Kidney glomerular epithelial cell (primary cell): ENCODE measurements around the gene FAM227B.
"Not testable (repeated sequence)": the region's sequence is repeated elsewhere in the genome, so short reads cannot be mapped to it uniquely, and the experiment has no call there.

Experiments used
- DNase-seq: peaks from one replicate; lab custom pipeline; 2025; lab: John Stamatoyannopoulos, UW

Gene FAM227B

DNA sequence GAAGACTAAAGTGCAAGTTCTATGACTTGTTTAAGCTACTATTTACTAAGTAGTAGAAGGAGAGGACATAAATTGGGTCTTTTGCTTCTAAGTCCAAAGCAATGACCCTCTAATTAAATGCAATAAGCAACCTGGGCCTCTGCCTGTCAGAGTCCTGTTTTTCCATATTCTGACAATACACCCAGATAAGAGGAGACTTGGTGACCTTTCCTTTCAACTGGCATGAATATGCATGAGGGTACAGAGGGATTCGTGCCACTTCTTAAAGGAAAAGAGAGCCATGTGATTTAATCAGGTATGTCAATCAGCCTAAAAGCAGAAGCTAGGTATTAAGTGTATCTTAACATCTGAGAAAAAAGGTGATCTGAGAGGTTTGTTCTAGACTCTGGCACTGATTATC lies 248.3 kb downstream of the FAM227B start:
- no peak for DNase-seq

DNA sequence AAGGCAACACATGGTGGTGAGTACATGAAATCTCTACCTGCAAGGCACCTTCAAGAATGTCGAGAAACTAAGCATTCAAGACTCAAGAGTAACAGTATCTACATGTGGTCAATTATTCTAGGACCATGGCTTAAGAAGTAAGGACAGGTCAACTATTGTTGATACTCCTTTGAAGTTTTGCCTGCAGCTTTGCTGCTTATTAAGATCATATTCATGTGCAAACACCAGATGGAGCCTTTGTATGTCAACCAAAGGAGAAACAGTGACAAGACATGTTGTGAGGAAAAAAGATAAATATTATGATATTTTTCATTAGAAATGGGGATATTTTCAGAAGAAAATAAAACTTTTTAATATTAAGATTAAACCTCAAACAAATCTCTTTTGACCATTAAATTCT lies 249.8 kb downstream of the FAM227B start:
- no peak for DNase-seq

DNA sequence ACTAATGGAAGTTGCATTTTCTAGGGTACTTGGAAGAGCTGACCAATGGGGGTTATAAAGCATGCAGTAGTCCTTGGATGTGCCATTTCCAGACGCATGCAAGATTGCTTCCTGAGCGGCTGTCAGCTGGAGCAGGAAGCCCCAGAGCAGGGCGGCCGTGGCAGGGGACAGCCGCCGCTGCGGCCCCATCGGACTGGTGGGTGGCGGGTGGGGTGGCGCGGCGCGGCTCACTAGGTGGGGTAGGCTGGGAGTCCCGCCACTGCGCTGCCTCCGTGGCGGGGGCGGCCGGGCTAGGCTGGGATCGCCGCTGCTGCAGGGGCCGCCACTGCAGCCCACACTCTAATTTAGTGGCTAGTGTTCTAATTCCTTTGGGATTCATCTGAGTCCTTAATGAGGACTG lies 254.1 kb downstream of the FAM227B start:
- DNase-seq: no peak

DNA sequence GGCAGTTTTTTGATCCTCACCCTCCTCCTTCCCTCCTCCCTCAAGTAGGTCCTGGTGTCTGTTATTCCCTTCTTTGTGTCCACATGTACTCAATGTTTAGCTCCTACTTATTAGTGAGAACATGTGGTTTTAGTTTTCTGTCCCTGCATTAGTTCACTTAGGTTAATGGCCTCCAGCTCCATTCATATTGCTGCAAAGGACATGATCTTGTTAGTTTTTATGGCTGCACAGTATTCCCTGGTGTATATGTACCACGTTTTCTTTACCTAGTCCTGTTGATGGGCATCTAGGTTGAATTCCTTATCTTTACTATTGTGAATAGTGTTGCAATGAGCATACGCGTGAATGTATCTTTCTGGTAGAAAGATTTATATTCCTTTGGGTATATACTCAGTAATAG lies 259.2 kb downstream of the FAM227B start:
- DNase-seq: no peak

DNA sequence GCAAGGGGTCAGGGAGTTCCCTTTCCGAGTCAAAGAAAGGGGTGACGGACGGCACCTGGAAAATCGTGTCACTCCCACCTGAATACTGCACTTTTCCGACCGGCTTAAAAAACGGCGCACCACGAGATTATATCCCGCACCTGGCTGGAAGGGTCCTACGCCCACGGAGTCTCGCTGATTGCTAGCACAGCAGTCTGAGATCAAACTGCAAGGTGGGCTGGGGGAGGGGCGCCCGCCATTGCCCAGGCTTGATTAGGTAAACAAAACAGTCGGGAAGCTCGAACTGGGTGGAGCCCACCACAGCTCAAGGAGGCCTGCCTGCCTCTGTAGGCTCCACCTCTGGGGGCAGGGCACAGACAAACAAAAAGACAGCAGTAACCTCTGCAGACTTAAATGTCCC lies 266.2 kb downstream of the FAM227B start:
- not testable (repeated sequence) for DNase-seq

DNA sequence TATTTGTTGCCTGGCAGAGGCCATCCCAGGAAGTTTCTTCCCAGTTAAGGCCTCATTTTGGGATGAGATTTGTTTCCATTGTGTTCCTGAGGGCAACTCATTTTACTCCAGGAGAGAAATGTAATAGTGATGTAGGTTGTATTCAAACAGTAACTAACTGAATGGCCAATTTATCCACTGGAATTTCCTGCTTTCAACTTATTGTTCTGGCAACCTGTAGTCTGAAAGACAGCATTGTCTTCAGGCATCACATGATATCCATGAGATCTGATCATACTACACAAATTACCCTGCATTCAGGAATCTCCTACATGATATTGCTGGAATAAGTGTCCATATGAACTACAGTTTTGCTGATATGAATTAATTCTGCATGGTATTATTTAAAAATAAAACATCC lies 277.1 kb downstream of the FAM227B start:
- DNase-seq: no peak

DNA sequence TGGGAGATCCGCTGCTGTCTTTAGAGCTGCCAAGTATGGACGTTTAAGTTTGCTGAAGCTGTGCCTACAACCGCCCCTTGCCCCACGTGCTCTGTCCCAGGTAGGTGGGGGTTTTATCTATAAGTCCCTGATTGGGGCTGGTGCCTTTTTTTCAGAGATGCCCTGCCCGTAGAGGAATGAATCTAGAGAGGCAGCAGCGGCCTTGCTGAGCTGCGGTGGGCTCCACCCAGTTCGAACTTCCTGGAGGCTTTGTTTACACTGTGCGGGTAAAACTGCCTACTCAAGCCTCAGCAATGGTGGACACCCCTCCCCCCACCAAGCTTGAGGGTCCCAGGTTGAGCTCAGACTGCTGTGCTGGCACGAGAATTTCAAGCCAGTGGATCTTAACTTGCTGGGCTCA lies 281.0 kb downstream of the FAM227B start:
- DNase-seq: no peak

DNA sequence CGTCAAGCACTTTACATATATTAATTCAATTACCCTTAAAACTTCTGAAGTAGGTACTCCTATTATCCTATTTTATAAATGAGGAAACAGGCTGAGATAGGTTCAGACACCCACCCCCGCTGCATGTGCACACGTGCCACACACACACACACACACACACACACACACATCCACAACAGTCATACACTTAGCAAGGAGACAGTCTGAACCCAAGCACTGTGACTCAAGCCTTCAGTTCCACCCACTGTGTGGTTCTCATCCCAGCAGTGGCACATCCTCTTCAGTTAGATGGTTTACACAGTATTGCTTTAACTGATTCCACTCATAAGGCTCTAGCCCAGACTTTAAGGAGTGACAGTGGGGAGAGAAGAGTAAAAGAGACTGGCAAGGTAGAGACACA lies 288.7 kb downstream of the FAM227B start:
- DNase-seq: no peak

DNA sequence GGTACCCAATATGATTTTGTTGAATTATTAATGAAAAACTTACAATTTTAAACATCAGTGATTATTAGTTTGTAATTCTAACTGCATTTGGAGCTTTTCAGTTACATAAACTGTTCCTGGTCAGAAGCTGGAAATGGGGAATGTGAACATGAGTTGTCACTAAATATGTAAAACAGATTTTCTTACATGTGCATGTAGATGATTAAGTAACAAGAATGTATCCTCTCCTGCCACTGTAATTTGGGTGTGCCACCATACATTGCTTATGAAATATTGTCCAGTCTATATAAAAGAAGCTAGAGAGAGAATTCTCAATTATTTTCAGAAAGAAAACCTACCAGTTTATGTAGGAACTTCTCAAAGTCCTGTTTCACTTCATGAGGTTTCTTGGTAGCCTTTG lies 289.2 kb downstream of the FAM227B start:
- DNase-seq: no peak

DNA sequence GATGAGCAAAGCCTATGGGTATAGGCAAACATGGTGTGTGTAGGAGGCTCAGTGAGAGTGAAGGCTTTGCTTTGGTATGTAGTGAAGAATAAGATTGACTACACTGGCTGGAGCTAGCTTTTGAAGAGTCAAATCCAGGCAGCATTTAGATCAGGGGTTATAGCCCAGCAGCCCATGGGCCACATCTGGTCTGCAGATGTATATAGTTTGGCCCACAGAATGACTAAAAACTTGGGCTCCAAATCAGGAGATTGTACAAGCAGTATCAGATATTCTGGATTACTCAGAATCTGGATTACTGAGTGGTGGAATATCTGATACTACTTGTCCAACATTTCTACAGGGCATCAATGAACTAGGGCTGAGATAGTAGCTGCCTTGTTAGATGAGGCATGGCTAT lies 290.5 kb downstream of the FAM227B start:
- DNase-seq: no peak

DNA sequence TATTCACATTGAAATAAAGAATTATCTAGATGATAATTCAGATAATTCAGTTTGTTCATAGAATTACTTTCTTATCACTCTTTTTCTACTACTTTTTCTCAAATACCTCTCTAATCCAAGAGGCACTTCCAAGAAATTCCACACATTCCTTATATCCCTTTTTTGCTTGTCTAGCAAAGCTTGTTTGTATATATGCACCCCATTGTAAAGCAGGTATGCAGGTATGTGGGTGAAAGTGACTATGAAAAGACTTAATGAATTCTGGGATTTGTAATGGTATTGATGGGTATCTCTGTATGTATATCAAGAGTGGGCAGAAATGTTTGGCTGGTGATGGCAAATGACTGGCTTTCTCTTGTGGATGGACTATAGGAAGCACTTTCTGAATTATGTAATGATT lies 291.7 kb downstream of the FAM227B start:
- no peak for DNase-seq

DNA sequence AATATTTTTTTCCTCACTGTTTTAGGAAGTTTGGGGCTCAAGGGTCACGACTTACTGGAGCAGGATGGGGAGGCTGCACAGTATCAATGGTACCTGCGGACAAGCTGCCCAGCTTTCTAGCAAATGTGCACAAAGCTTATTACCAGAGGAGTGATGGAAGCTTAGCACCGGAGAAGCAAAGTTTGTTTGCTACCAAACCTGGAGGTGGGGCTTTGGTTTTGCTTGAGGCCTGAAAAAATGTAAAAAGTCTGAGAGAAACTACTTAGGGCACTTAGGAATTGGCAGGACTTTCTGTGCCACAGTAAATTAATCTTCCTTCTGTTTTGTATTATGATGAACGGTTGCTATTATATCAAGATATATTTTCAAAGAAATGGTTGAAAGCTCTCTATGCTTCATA lies 292.7 kb downstream of the FAM227B start:
- no peak for DNase-seq

DNA sequence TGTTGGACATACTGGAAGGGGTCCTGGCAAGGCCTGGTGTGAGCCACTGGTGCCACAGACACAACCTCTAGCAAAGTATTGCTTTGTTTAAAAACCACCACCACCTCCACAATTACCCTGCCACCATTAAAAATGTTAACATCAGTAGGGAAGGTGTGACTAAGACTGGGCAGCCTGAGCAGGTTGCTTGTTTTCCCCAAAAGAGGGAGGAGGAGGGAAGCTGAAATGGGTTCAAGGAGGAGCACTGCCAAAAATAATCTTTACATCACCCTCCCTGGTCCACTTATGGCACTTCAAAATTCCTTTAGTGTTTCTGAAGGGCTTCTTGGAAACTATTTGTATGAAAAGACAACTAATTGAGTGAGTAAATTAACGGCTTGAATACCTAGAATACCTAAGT lies 297.4 kb downstream of the FAM227B start:
- DNase-seq: no peak

DNA sequence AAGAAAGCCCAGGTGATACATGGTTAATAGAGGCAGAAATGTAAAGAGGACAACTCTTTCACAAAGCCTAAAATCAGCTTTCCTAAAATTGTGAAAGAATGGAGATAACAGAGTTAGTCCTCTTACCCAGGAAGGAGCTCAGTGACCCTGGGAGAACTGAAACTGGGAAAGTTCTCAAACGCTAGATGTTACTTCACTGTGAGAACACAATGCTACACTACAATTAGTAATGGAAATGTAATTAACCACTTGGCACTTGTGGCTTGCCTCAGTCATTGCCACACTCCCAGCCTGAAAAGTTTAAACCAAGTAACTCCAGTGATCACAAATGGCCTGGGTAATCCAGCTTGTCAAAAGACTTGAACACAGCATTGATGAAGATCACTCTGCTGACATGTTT lies 300.3 kb downstream of the FAM227B start:
- no peak for DNase-seq

DNA sequence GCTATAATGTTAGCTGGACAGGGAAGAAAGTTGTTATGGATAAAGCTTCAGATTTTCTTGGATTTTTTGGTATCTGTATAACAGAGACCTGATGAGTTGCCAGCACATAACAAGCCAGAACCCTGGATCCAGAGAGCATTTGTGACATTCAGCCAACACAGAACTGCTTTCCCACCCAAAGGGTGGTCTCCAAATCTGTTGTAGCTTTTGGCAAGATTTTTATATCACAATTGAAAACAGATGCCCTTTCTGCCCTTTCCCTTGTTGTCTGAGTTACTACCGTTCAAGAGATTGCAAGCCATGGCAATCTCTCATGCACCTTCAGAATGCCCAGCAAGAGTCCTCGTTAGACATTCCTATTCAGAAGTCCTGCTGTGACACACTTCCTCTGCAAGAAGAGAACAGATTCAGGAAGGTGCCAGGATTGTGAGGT lies 305.2 kb downstream of the FAM227B start:
- DNase-seq: no peak

DNA sequence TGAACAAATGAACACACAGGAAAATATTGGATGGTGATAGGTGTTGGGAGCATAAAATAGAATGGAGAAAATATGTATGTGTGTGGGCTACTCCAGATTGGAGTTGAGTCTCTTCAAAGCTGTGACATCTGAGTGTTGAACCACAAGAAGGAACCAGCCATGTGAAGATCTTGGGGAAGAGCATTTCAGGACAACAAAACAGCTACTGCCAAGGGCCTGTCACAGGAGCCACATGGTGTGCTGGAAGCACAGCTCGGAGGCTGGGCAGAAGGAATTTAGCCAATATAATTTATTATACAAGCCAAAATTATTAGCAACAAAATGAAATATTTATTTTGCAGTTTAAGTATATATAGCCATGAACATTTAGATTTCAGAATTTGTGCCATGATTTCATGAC lies 305.9 kb downstream of the FAM227B start:
- DNase-seq: no peak

DNA sequence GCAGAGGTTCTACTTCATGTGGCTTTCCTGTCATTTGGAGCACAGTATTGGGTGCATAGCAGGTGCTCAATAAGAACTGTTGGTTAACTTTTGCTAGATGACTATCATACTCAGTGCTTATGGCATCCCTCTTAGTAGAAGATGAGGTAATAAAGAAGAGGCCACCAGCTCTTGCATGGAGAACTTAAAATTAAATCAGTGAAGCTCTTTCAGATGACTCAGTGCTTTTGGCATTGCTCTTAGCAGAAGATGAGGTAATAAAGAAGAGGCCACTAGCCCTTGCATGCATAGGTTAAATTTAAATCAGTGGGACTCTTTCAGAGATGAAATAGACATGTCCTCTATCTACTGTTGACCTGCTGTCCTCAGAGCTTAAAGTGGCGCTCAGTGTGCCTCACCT lies 307.0 kb downstream of the FAM227B start:
- DNase-seq: no peak

DNA sequence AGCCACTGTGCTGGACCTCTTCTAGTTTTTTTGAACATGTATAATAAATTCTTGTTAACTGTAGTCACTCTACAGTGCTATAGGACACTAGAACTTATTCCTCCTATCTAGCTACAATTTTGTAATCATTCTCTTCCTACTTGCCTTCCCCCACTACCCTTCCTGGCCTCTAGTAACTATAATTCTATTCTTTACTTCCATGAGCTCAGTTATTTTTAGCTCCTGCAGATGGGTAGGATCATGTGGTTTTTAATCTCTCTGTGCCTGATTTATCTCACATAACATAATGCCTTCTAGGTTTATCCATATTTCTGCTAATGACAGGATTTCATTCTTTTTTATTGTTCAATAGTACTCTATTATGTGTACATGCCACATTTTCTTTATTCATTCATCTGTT lies 310.7 kb downstream of the FAM227B start:
- DNase-seq: no peak

DNA sequence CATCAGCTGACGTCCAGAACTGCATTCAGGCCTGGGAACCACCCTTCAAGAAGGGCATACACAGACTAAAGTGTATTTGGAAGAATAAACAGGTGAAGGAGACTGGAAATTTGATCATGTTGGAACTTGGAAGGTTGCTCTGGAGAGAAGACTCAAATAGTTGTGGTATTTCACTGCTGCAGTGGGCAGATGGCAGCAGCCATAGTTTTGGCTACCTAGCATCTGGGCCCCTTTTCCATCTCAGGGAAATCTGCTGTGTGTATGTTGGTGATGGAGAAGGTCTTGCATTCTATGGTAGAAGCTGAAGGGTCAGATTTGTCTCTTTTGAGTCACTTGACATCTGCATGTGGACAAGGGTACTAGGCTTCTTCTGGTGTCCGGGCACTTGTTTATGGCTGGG lies 311.9 kb downstream of the FAM227B start:
- no peak for DNase-seq

DNA sequence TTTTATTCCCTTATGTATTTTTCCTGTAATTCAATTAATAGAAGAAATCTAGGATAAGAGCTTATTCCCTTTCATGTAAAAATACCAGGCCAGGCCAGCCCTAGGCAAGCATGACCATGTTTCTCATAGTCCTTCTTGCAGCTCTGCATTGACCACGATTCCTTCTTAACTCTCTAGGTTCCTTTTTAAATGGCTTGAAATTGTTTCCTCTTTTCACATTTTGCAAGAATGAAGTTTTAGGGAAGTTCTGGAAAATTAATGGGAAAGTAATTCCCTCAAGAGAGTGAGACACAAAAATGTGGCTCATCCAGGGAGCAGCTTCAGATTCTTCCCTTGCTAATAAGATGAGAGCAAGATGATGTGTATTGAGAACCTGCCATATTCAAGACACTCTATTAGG lies 314.1 kb downstream of the FAM227B start:
- no peak for DNase-seq

DNA sequence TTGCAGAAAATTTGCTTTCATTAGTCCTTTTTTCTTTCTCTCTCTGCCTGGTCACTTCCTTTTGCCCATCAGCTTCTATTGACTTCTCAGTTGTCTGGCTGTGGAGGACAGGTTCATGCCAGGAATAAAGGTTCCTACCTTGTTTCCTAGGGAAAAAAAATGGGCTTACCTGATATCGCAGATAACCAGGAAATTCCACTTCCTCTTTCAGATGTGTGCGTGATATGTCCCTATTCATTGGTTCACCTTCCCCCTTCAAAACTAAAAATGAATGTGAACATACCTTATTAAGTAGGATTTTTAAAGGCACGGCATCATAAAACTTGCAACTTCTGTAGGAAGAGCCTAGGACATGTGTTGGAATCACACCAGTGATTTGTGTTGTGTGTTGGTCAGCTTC lies 317.6 kb downstream of the FAM227B start:
- DNase-seq: no peak

DNA sequence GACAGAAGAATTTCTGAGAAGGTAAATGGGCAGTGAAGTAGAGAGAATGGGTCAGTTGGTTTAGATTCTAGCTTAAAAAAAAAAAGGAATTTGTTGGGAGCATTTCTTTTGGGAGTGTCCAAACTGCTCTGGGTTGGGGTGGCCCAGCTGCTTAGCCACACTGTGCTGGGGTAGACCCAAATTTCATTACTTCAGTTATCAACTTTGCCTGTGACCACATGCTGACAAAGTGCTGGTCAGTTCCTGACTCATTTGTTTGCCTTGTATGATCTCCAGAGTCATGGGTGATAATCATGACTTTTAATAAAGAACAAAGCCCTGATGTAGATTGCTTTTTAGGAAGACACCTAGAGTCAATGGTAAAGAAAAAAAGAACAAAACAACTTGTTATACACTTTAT lies 319.1 kb downstream of the FAM227B start:
- no peak for DNase-seq

DNA sequence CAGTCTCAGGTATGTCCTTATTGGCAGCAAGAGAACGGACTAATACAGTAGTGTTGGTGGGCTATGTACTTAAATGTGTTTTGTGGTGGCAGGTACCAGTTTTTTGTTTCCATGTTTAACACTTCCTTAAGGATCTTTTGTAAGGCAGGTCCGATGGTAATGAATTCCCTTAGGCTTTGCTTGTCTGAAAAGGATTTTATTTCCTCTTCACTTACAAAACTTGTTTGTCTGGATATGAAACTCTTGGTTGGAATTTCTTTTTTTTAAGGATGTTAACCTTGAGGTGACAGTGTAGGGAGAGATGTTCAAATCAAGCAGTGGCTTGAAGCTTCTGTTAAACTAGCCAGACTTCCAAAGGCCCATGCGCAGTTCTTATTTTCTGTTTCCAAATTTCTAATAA lies 319.8 kb downstream of the FAM227B start:
- no peak for DNase-seq

DNA sequence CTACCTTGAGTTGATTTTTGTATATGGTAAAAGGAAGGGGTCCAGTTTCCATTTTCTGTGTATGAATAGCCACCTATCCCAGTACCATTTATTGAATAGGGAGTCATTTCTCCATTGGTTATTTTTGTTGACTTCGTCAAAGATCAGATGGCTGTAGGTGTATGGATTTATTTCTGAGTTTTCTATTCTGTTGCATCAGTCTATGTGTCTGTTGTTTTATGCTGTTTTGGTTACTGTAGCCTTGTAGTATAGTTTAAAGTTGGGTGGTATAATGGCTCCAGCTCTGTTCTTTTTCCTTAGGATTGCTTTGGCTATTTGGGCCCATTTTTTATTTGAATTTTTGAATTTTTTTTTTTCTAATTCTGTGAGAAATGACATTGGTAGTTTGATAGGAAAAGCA lies 323.0 kb downstream of the FAM227B start:
- no peak for DNase-seq

DNA sequence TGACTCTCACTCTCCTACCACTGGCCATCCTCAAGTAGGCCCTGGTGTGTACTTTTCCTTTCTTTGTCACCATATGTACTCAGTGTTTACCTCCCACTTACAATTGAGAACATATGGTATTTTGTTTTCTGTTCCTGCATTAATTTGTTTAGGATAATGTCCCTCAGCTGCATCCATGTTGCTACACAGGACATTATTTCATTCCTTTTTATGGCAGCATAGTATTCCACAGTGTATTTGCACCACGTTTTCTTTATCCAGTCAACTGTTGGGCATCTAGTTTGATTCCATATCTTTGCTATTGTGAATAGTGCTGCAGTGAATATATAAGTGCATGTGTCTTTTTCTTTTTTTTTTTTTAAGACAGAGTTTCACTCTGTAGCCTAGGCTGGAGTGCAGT lies 324.4 kb downstream of the FAM227B start:
- no peak for DNase-seq
